ENCODE data around the gene GRXCR1.

DNA sequence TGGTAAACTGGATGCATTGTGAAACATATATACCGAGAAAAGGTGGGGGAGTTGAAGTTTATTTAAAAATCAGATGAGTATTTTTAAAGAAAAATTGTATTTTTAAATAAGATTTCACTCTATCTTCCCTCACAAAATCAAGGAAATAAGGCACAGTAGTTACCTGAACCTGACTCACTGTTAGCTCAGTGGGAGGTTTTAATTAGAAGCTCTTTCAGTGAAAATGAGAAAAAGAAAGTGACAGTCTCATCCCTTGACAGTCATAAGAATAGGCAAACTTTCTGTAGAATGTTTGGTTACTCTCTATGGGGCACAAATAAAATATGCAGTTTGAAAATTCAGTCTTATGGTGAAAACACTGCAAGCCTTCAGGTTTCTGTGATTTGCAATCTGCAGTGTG is 49.7 kb downstream of the GRXCR1 start:
- TF ChIP-seq, protein P1, sequence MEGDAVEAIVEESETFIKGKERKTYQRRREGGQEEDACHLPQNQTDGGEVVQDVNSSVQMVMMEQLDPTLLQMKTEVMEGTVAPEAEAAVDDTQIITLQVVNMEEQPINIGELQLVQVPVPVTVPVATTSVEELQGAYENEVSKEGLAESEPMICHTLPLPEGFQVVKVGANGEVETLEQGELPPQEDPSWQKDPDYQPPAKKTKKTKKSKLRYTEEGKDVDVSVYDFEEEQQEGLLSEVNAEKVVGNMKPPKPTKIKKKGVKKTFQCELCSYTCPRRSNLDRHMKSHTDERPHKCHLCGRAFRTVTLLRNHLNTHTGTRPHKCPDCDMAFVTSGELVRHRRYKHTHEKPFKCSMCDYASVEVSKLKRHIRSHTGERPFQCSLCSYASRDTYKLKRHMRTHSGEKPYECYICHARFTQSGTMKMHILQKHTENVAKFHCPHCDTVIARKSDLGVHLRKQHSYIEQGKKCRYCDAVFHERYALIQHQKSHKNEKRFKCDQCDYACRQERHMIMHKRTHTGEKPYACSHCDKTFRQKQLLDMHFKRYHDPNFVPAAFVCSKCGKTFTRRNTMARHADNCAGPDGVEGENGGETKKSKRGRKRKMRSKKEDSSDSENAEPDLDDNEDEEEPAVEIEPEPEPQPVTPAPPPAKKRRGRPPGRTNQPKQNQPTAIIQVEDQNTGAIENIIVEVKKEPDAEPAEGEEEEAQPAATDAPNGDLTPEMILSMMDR (IDR thresholded peaks at IDR 0.05) = no peak
- no peak for TF ChIP-seq ZFX (IDR thresholded peaks at IDR 0.05; ENCODE audit: borderline replicate concordance)

All from 22Rv1 (cell line).